Measurements from ENCODE around the gene SPATA46. TPM values are rescaled to one million over a fixed set of nuclear protein-coding genes. Genes with fewer than 3 reads are reported as not detected.

Gene SPATA46
- total RNA-seq, 2 donors from 2014 or later, result not detected

- intact Hi-C loops (cut with DNase I), result no loop called here
- DNase-seq, result no peak
Measured at GRCh38 chr1:162417650-162418049, 41.0 kb upstream of the SPATA46 start.

GRCh38 chr1:162416909-162417308, 40.3 kb upstream of the SPATA46 start:
- Histone ChIP-seq H3K27me3 (no peaks in the 10 kb centered on the region), H3K27ac (no peak overlapping the region), H3K9me3 (no peaks in the 10 kb centered on the region), H3K9ac (ENCODE audit: low read depth in 2 of 2, low read length in 2 of 2) (no peak overlapping the region), H3K36me3 (no peaks in the 10 kb centered on the region), H3K4me1 (no peaks in the 10 kb centered on the region), H3K4me3 (no peak overlapping the region)
- intact Hi-C loops (cut with DNase I), result no loop called here
- no peak for DNase-seq
- TF ChIP-seq CTCF (IDR thresholded peaks at IDR 0.05), result no peak

More at GRCh38 chr1:162417650-162418049, 41.0 kb upstream of the SPATA46 start:
- Histone ChIP-seq H3K27ac (no peak overlapping the region), H3K27me3 (no peaks in the 10 kb centered on the region), H3K4me1 (no peaks in the 10 kb centered on the region), H3K36me3 (no peaks in the 10 kb centered on the region), H3K4me3 (no peak overlapping the region), H3K9me3 (no peaks in the 10 kb centered on the region), H3K9ac (ENCODE audit: low read depth in 2 of 2, low read length in 2 of 2) (no peak overlapping the region)
- no peak for TF ChIP-seq CTCF (IDR thresholded peaks at IDR 0.05)

- TF ChIP-seq CTCF (IDR thresholded peaks at IDR 0.05), result no peak
- H3K27ac ChIP-seq, result no peak overlapping the region
- H3K4me3 ChIP-seq, result no peak overlapping the region
- H3K9me3 ChIP-seq, result no peaks in the 10 kb centered on the region
- H3K36me3 ChIP-seq, result no peaks in the 10 kb centered on the region
- H3K9ac ChIP-seq (ENCODE audit: low read depth in 2 of 2, low read length in 2 of 2), result no peak overlapping the region
- intact Hi-C loops (cut with DNase I), result no loop called here
- no peaks in the 10 kb centered on the region for H3K4me1 ChIP-seq
- DNase-seq, result no peak
- no peaks in the 10 kb centered on the region for H3K27me3 ChIP-seq
Measured at GRCh38 chr1:162416215-162416614, 39.6 kb upstream of the SPATA46 start.

- Histone ChIP-seq H3K27ac (no peak within 1 kb of the TSS), H3K9ac (ENCODE audit: low read depth in 2 of 2, low read length in 2 of 2) (no peak within 1 kb of the TSS), H3K9me3 (no peaks in the 10 kb centered on the region), H3K27me3 (no peaks in the 10 kb centered on the region), H3K4me3 (no peak within 1 kb of the TSS), H3K4me1 (no peaks in the 10 kb centered on the region), H3K36me3 (no peaks in the 10 kb centered on the region)
- DNase-seq, result no peak
- intact Hi-C loops (cut with DNase I), result no loop called here
- no peak for TF ChIP-seq CTCF (IDR thresholded peaks at IDR 0.05)
Measured at GRCh38 chr1:162412002-162412401, 35.3 kb upstream of the SPATA46 start, which contains the start of gene SH2D1B. SH2D1B (minus strand) TSS chr1:162412136; CDS start chr1:162412016, 120 bp downstream.

GRCh38 chr1:162407539-162407938, 30.9 kb upstream of the SPATA46 start:
- no peaks in the 10 kb centered on the region for H3K27me3 ChIP-seq
- intact Hi-C loops (cut with DNase I), result no loop called here
- H3K4me3 ChIP-seq, result no peak overlapping the region
- H3K9me3 ChIP-seq, result no peaks in the 10 kb centered on the region
- H3K9ac ChIP-seq (ENCODE audit: low read depth in 2 of 2, low read length in 2 of 2), result no peak overlapping the region
- no peaks in the 10 kb centered on the region for H3K36me3 ChIP-seq
- no peak overlapping the region for H3K27ac ChIP-seq
- no peak for DNase-seq
- no peaks in the 10 kb centered on the region for H3K4me1 ChIP-seq
- no peak for TF ChIP-seq CTCF (IDR thresholded peaks at IDR 0.05)

All from colonic mucosa (tissue), 4 donors.